ENCODE measurements around the gene SGK2. TPM values are rescaled to one million over a fixed set of nuclear protein-coding genes. Genes with fewer than 3 reads are reported as not detected.

SGK2 gene
- total and polyA plus RNA-seq, 2 of the 13 experiments (the other 11 are each of a cell fraction or from before 2014, with no cell fraction given) = 6.2 to 29.4 TPM

DNA sequence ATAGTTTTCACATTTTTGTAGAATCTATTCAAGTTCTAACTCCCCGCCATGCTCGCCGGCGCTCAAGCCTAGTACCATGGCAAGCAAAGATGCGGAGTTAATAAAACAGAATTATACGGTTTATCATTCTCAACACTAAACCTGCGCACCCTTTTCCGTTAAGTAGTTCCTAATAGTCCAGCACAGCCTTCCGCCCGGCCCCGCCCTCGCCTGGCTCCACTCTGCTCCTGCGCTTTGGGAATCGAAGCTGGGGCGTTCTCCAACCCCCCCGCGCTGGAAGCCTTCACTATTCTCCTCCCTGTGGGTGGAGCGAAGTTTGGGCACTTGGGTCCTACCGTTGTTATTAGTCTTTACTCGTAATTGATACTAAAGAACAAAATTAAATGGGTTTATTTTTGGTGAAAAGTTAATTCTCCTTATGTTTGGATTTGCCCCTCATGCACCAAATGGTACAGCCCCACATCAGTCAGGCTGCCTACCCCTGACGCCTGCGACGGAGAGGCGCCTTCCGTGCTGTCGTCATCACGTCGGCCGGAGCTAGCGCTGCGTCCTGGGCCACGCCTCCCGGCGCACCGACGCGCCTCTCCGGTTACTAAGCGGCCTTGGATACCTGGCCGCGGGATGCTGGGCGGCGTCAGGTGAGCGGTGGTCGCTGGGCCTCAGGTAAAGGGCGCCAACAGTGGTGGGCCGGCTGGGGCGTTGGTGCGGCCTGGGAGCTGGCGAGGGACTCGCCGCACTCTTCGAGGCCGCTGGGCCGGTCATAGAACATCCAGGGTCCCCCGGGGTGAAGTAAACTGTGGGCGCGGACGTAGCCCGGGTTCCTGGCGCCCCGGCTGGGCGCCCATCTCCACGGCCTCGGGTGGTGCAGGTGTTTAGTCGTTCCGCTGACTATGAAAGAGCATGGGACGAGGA, 31.8 kb downstream of the SGK2 start, which contains the start of gene IFT52 (continued):
- TF ChIP-seq ZBTB49 (CRISPR knock-in tag; IDR thresholded peaks at IDR 0.05; ENCODE audit: borderline replicate concordance) = 0 out of 2 replicates have a peak, but pooled peaks have one; percentile 55
- TF ChIP-seq, protein P1, sequence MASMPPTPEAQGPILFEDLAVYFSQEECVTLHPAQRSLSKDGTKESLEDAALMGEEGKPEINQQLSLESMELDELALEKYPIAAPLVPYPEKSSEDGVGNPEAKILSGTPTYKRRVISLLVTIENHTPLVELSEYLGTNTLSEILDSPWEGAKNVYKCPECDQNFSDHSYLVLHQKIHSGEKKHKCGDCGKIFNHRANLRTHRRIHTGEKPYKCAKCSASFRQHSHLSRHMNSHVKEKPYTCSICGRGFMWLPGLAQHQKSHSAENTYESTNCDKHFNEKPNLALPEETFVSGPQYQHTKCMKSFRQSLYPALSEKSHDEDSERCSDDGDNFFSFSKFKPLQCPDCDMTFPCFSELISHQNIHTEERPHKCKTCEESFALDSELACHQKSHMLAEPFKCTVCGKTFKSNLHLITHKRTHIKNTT (CRISPR knock-in tag; IDR thresholded peaks at IDR 0.05) = 0 out of 2 replicates have a peak, but pooled peaks have one; percentile 38
- peak; percentile 12; the same call in 1 of the 2 replicates for TF ChIP-seq MEIS2 (CRISPR knock-in tag; IDR thresholded peaks at IDR 0.05)
- TF ChIP-seq TOE1 (CRISPR knock-in tag; IDR thresholded peaks at IDR 0.05) = no peak
- TF ChIP-seq PITX1 (CRISPR knock-in tag; IDR thresholded peaks at IDR 0.05) = peak; percentile 83
- TF ChIP-seq ARHGAP35 (CRISPR knock-in tag; IDR thresholded peaks at IDR 0.05; ENCODE audit: borderline replicate concordance) = peak; percentile 6; the same call in 1 of the 2 replicates
- TF ChIP-seq GABPB1 (CRISPR knock-in tag; IDR thresholded peaks at IDR 0.05) = peak; percentile 89
- TF ChIP-seq KDM6A (CRISPR knock-in tag; IDR thresholded peaks at IDR 0.05; ENCODE audit: low read depth) = no peak
- TF ChIP-seq, protein P2, sequence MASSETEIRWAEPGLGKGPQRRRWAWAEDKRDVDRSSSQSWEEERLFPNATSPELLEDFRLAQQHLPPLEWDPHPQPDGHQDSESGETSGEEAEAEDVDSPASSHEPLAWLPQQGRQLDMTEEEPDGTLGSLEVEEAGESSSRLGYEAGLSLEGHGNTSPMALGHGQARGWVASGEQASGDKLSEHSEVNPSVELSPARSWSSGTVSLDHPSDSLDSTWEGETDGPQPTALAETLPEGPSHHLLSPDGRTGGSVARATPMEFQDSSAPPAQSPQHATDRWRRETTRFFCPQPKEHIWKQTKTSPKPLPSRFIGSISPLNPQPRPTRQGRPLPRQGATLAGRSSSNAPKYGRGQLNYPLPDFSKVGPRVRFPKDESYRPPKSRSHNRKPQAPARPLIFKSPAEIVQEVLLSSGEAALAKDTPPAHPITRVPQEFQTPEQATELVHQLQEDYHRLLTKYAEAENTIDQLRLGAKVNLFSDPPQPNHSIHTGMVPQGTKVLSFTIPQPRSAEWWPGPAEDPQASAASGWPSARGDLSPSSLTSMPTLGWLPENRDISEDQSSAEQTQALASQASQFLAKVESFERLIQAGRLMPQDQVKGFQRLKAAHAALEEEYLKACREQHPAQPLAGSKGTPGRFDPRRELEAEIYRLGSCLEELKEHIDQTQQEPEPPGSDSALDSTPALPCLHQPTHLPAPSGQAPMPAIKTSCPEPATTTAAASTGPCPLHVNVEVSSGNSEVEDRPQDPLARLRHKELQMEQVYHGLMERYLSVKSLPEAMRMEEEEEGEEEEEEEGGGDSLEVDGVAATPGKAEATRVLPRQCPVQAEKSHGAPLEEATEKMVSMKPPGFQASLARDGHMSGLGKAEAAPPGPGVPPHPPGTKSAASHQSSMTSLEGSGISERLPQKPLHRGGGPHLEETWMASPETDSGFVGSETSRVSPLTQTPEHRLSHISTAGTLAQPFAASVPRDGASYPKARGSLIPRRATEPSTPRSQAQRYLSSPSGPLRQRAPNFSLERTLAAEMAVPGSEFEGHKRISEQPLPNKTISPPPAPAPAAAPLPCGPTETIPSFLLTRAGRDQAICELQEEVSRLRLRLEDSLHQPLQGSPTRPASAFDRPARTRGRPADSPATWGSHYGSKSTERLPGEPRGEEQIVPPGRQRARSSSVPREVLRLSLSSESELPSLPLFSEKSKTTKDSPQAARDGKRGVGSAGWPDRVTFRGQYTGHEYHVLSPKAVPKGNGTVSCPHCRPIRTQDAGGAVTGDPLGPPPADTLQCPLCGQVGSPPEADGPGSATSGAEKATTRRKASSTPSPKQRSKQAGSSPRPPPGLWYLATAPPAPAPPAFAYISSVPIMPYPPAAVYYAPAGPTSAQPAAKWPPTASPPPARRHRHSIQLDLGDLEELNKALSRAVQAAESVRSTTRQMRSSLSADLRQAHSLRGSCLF (CRISPR knock-in tag; IDR thresholded peaks at IDR 0.05; ENCODE audit: borderline replicate concordance) = peak; percentile 17; the same call in 1 of the 2 replicates
- peak; percentile 89 for TF ChIP-seq HDAC2 (CRISPR knock-in tag; IDR thresholded peaks at IDR 0.05)
- no peak for TF ChIP-seq ZNF205 (CRISPR knock-in tag; IDR thresholded peaks at IDR 0.05)
- TF ChIP-seq, protein P3, sequence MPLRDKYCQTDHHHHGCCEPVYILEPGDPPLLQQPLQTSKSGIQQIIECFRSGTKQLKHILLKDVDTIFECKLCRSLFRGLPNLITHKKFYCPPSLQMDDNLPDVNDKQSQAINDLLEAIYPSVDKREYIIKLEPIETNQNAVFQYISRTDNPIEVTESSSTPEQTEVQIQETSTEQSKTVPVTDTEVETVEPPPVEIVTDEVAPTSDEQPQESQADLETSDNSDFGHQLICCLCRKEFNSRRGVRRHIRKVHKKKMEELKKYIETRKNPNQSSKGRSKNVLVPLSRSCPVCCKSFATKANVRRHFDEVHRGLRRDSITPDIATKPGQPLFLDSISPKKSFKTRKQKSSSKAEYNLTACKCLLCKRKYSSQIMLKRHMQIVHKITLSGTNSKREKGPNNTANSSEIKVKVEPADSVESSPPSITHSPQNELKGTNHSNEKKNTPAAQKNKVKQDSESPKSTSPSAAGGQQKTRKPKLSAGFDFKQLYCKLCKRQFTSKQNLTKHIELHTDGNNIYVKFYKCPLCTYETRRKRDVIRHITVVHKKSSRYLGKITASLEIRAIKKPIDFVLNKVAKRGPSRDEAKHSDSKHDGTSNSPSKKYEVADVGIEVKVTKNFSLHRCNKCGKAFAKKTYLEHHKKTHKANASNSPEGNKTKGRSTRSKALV (CRISPR knock-in tag; IDR thresholded peaks at IDR 0.05) = peak; percentile 92
- no peak for TF ChIP-seq ZNF234 (CRISPR knock-in tag; conservative IDR thresholded peaks at IDR 0.05)
- TF ChIP-seq NFKBIZ (CRISPR knock-in tag; IDR thresholded peaks at IDR 0.05) = no peak; the same call in 1 of the 2 replicates
- TF ChIP-seq, protein P4, sequence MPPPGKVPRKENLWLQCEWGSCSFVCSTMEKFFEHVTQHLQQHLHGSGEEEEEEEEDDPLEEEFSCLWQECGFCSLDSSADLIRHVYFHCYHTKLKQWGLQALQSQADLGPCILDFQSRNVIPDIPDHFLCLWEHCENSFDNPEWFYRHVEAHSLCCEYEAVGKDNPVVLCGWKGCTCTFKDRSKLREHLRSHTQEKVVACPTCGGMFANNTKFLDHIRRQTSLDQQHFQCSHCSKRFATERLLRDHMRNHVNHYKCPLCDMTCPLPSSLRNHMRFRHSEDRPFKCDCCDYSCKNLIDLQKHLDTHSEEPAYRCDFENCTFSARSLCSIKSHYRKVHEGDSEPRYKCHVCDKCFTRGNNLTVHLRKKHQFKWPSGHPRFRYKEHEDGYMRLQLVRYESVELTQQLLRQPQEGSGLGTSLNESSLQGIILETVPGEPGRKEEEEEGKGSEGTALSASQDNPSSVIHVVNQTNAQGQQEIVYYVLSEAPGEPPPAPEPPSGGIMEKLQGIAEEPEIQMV (CRISPR knock-in tag; IDR thresholded peaks at IDR 0.05; ENCODE audit: low read depth) = peak; percentile 89
- TF ChIP-seq ZMYM4 (CRISPR knock-in tag; IDR thresholded peaks at IDR 0.05) = peak; percentile 84; the same call in 1 of the 2 replicates

Data from HepG2 (cell line).